Endothelial cell of hepatic sinusoid (primary cell): ENCODE data around the gene MYO19.

Source experiments
- in situ Hi-C: cut with HindIII; loops from 2 replicates; pipeline ENCODE4 v1.10.0; 2017; ENCODE audit warnings: low sequenced_read_pairs

Gene MYO19

GRCh38 chr17:36503456-36504155 lies 31.1 kb downstream of the MYO19 start:
- in situ Hi-C loops, result no loop called here

- in situ Hi-C loops, result no loop called here
These were observed 32.7 kb downstream of the MYO19 start for GRCh38 chr17:36501963-36502362.

GRCh38 chr17:36501351-36501750 lies 33.3 kb downstream of the MYO19 start:
- in situ Hi-C loops, result no loop called here

- in situ Hi-C loops, result no loop called here
These were observed 33.9 kb downstream of the MYO19 start for GRCh38 chr17:36500745-36501225.

- in situ Hi-C loops, result loop anchor here (25.0 kb wide), 1 partner anchor 636 kb away; the partner anchor contains the start of gene HEATR9
These were observed 35.9 kb downstream of the MYO19 start for GRCh38 chr17:36498560-36499300.

GRCh38 chr17:36498155-36498554 lies 36.5 kb downstream of the MYO19 start:
- in situ Hi-C loops, result loop anchor here (25.0 kb wide), 1 partner anchor 636 kb away; the partner anchor contains the start of gene HEATR9

GRCh38 chr17:36496018-36496789 lies 38.5 kb downstream of the MYO19 start:
- in situ Hi-C loops, result loop anchor here (25.0 kb wide), 1 partner anchor 634 kb away; the partner anchor contains the start of gene HEATR9

- in situ Hi-C loops, result loop anchor here (25.0 kb wide), 1 partner anchor 633 kb away; the partner anchor contains the start of gene HEATR9
These were observed 39.5 kb downstream of the MYO19 start for GRCh38 chr17:36495076-36495578.

GRCh38 chr17:36494674-36495073 lies 40.0 kb downstream of the MYO19 start:
- in situ Hi-C loops, result loop anchor here (25.0 kb wide), 1 partner anchor 632 kb away; the partner anchor contains the start of gene HEATR9

GRCh38 chr17:36493956-36494355 lies 40.7 kb downstream of the MYO19 start:
- in situ Hi-C loops, result loop anchor here (25.0 kb wide), 1 partner anchor 632 kb away; the partner anchor contains the start of gene HEATR9

GRCh38 chr17:36486204-36487194 lies 48.2 kb downstream of the MYO19 start, which contains the start of gene ZNHIT3:
TSS of gene ZNHIT3 (plus strand) at chr17:36486681. CDS start at chr17:36486700, 19 bp downstream.
- in situ Hi-C loops, result loop anchor here (25.0 kb wide), 1 partner anchor 624 kb away; the partner anchor contains the start of gene HEATR9

GRCh38 chr17:36485805-36486203 lies 48.9 kb downstream of the MYO19 start:
- in situ Hi-C loops, result loop anchor here (25.0 kb wide), 1 partner anchor 624 kb away; the partner anchor contains the start of gene HEATR9

GRCh38 chr17:36485027-36485426 lies 49.6 kb downstream of the MYO19 start:
- in situ Hi-C loops, result loop anchor here (25.0 kb wide), 1 partner anchor 623 kb away; the partner anchor contains the start of gene HEATR9

GRCh38 chr17:36484021-36484420 lies 50.6 kb downstream of the MYO19 start:
- in situ Hi-C loops, result loop anchor here (25.0 kb wide), 1 partner anchor 622 kb away; the partner anchor contains the start of gene HEATR9

GRCh38 chr17:36482611-36483504 lies 51.8 kb downstream of the MYO19 start:
- in situ Hi-C loops, result loop anchor here (25.0 kb wide), 1 partner anchor 621 kb away; the partner anchor contains the start of gene HEATR9

- in situ Hi-C loops, result loop anchor here (25.0 kb wide), 1 partner anchor 620 kb away; the partner anchor contains the start of gene HEATR9
These were observed 52.8 kb downstream of the MYO19 start for GRCh38 chr17:36481829-36482228.

- in situ Hi-C loops, result loop anchor here (25.0 kb wide), 1 partner anchor 613 kb away; the partner anchor contains the start of gene HEATR9
These were observed 59.2 kb downstream of the MYO19 start for GRCh38 chr17:36475346-36475970.
